Body of pancreas (tissue), 4 donors: ENCODE results near the gene TUNAR.

ENCODE experiments used
- POLR2A ChIP-seq, 3 donors: fragments of 450-650 bp; IDR thresholded peaks; one replicate each; pipeline ENCODE4 v1.6.1; 2016; ENCODE audit warnings: antibody characterized with exemption in 3 of 3, mild to moderate bottlenecking in 2 of 3
- TF ChIP-seq, protein P1 (sequence below), 7 experiments: fragments of 450-650 bp in 4 of 7; fragments of 200-600 bp in 3 of 7; sonication (generic) in 3 of 7; IDR thresholded peaks; one replicate each; pipeline ENCODE4 v1.5.1; 2016 to 2019; ENCODE audit warnings: antibody characterized with exemption in 7 of 7

DNA sequence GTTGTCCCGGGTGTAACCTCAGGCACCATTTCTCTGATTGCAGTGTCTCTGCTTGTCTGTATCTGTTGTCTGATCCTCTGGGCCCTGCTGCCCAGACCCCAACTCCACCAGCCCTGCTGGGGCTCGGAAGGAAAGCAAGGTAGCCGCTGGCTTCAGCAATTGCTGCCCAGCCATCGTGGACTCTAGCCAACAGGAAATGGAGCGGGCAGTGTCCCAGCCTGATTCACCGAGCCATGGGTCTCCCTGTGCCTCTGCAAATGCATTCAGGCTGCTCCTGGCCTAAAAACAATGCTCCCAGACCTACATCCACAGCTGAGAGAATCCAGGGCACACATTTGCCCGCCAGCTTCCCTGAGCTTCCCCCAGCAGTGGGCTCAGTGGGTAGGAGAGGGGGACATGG is 9.2 kb downstream of the TUNAR start:
- TF ChIP-seq POLR2A (IDR thresholded peaks at IDR 0.05), result no peak
- TF ChIP-seq, protein P1, sequence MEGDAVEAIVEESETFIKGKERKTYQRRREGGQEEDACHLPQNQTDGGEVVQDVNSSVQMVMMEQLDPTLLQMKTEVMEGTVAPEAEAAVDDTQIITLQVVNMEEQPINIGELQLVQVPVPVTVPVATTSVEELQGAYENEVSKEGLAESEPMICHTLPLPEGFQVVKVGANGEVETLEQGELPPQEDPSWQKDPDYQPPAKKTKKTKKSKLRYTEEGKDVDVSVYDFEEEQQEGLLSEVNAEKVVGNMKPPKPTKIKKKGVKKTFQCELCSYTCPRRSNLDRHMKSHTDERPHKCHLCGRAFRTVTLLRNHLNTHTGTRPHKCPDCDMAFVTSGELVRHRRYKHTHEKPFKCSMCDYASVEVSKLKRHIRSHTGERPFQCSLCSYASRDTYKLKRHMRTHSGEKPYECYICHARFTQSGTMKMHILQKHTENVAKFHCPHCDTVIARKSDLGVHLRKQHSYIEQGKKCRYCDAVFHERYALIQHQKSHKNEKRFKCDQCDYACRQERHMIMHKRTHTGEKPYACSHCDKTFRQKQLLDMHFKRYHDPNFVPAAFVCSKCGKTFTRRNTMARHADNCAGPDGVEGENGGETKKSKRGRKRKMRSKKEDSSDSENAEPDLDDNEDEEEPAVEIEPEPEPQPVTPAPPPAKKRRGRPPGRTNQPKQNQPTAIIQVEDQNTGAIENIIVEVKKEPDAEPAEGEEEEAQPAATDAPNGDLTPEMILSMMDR (IDR thresholded peaks at IDR 0.05), result no peak
